ENCODE results near the gene SUGT1. TPM values are rescaled to one million over a fixed set of nuclear protein-coding genes. Genes with fewer than 3 reads are reported as not detected.

The SUGT1 gene
- polyA plus RNA-seq, 1 donor from 2014 or later, result 57.5 TPM

- H3K4me3 ChIP-seq (ENCODE audit: low read length), result no peak overlapping the region
- no peak overlapping the region for H3K4me2 ChIP-seq (ENCODE audit: low read length)
- no peak for TF ChIP-seq EZH2 (IDR thresholded peaks at IDR 0.05; ENCODE audit: borderline replicate concordance, insufficient read depth, low read length, poor library complexity, severe bottlenecking)
- TF ChIP-seq EP300 (conservative IDR thresholded peaks at IDR 0.05; ENCODE audit: poor library complexity, severe bottlenecking), result no peak
Measured at GRCh38 chr13:52723181-52723580, 70.5 kb downstream of the SUGT1 start.

GRCh38 chr13:52725302-52725701, 72.7 kb downstream of the SUGT1 start:
- Histone ChIP-seq H3K79me2 (replicated peaks; ENCODE audit: insufficient read depth, low read length) (no peaks in the 10 kb centered on the region), H3K36me3 (ENCODE audit: insufficient read depth, low read length) (no peaks in the 10 kb centered on the region), H2AFZ (ENCODE audit: low read depth, low read length) (no peak overlapping the region), H3K27ac (ENCODE audit: low read length) (no peak overlapping the region), H3K9me2 (ENCODE audit: insufficient read depth, low read length) (no peaks in the 10 kb centered on the region), H3K4me3 (ENCODE audit: low read length) (no peak overlapping the region), H3K27me3 (ENCODE audit: insufficient read depth, low read depth, low read length) (no peaks in the 10 kb centered on the region), H4K20me1 (ENCODE audit: insufficient read depth) (no peaks in the 10 kb centered on the region), H3K9me3 (ENCODE audit: low read length) (no peaks in the 10 kb centered on the region), H3F3A (ENCODE audit: insufficient read depth, low read length, poor library complexity, severe bottlenecking) (no peaks in the 10 kb centered on the region), H3K9ac (ENCODE audit: low read length) (no peak overlapping the region), H3K4me2 (ENCODE audit: low read length) (no peak overlapping the region)
- no peak for TF ChIP-seq EP300 (conservative IDR thresholded peaks at IDR 0.05; ENCODE audit: poor library complexity, severe bottlenecking)
- no peak for TF ChIP-seq RAD21 (conservative IDR thresholded peaks at IDR 0.05)
- TF ChIP-seq EZH2 (IDR thresholded peaks at IDR 0.05; ENCODE audit: borderline replicate concordance, insufficient read depth, low read length, poor library complexity, severe bottlenecking), result no peak
- no peak for TF ChIP-seq TAF1 (IDR thresholded peaks at IDR 0.05; ENCODE audit: low read depth)
- no peak for TF ChIP-seq POLR2AphosphoS5 (IDR thresholded peaks at IDR 0.05)

More at GRCh38 chr13:52723181-52723580, 70.5 kb downstream of the SUGT1 start:
- no peaks in the 10 kb centered on the region for H3F3A ChIP-seq (ENCODE audit: insufficient read depth, low read length, poor library complexity, severe bottlenecking)
- H2AFZ ChIP-seq (ENCODE audit: low read depth, low read length), result no peak overlapping the region
- H3K9me2 ChIP-seq (ENCODE audit: insufficient read depth, low read length), result no peaks in the 10 kb centered on the region
- no peak overlapping the region for H3K27ac ChIP-seq (ENCODE audit: low read length)
- no peaks in the 10 kb centered on the region for H3K27me3 ChIP-seq (ENCODE audit: insufficient read depth, low read depth, low read length)
- H3K79me2 ChIP-seq (replicated peaks; ENCODE audit: insufficient read depth, low read length), result no peaks in the 10 kb centered on the region
- H4K20me1 ChIP-seq (ENCODE audit: insufficient read depth), result no peaks in the 10 kb centered on the region
- no peak overlapping the region for H3K9ac ChIP-seq (ENCODE audit: low read length)
- no peaks in the 10 kb centered on the region for H3K36me3 ChIP-seq (ENCODE audit: insufficient read depth, low read length)
- H3K9me3 ChIP-seq (ENCODE audit: low read length), result no peaks in the 10 kb centered on the region

GRCh38 chr13:52726258-52726657, 73.6 kb downstream of the SUGT1 start:
- no peaks in the 10 kb centered on the region for H4K20me1 ChIP-seq (ENCODE audit: insufficient read depth)
- no peak overlapping the region for H2AFZ ChIP-seq (ENCODE audit: low read depth, low read length)
- no peaks in the 10 kb centered on the region for H3K79me2 ChIP-seq (replicated peaks; ENCODE audit: insufficient read depth, low read length)
- no peak for TF ChIP-seq EZH2 (IDR thresholded peaks at IDR 0.05; ENCODE audit: borderline replicate concordance, insufficient read depth, low read length, poor library complexity, severe bottlenecking)
- no peak for TF ChIP-seq POLR2AphosphoS5 (IDR thresholded peaks at IDR 0.05)
- no peak for TF ChIP-seq TAF1 (IDR thresholded peaks at IDR 0.05; ENCODE audit: low read depth)
- no peak for TF ChIP-seq RAD21 (conservative IDR thresholded peaks at IDR 0.05)
- no peak for TF ChIP-seq EP300 (conservative IDR thresholded peaks at IDR 0.05; ENCODE audit: poor library complexity, severe bottlenecking)
- no peak for TF ChIP-seq SMC3 (conservative IDR thresholded peaks at IDR 0.05; ENCODE audit: poor library complexity)
- no peak for TF ChIP-seq REST (IDR thresholded peaks at IDR 0.05; ENCODE audit: borderline replicate concordance)
- TF ChIP-seq CTCF (IDR thresholded peaks at IDR 0.05; ENCODE audit: poor library complexity, severe bottlenecking), result no peak
- no peak for TF ChIP-seq MXI1 (conservative IDR thresholded peaks at IDR 0.05; ENCODE audit: poor library complexity, severe bottlenecking)
- H3K27me3 ChIP-seq (ENCODE audit: insufficient read depth, low read depth, low read length), result no peaks in the 10 kb centered on the region
- no peak overlapping the region for H3K9ac ChIP-seq (ENCODE audit: low read length)
- H3K27ac ChIP-seq (ENCODE audit: low read length), result no peak overlapping the region
- no peaks in the 10 kb centered on the region for H3F3A ChIP-seq (ENCODE audit: insufficient read depth, low read length, poor library complexity, severe bottlenecking)
- no peaks in the 10 kb centered on the region for H3K9me3 ChIP-seq (ENCODE audit: low read length)
- no peak overlapping the region for H3K4me3 ChIP-seq (ENCODE audit: low read length)
- H3K4me2 ChIP-seq (ENCODE audit: low read length), result no peak overlapping the region
- H3K36me3 ChIP-seq (ENCODE audit: insufficient read depth, low read length), result no peaks in the 10 kb centered on the region
- no peaks in the 10 kb centered on the region for H3K9me2 ChIP-seq (ENCODE audit: insufficient read depth, low read length)

Measured in neural cell (in vitro differentiated cells).